HG03378 (cell line): Measurements from ENCODE around the gene C1RL.
A peak's percentile ranks its signal among the peaks of the same experiment; 100 is the strongest.

Experiments used
- ATAC-seq: cut with Tn5 transposase; IDR thresholded peaks from one replicate; pipeline ENCODE4 v1.9.1; 2021; ENCODE audit warnings: mild to moderate bottlenecking, moderate library complexity; ENCODE audit not compliant: unreplicated experiment

C1RL gene, protein sequence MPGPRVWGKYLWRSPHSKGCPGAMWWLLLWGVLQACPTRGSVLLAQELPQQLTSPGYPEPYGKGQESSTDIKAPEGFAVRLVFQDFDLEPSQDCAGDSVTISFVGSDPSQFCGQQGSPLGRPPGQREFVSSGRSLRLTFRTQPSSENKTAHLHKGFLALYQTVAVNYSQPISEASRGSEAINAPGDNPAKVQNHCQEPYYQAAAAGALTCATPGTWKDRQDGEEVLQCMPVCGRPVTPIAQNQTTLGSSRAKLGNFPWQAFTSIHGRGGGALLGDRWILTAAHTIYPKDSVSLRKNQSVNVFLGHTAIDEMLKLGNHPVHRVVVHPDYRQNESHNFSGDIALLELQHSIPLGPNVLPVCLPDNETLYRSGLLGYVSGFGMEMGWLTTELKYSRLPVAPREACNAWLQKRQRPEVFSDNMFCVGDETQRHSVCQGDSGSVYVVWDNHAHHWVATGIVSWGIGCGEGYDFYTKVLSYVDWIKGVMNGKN

DNA sequence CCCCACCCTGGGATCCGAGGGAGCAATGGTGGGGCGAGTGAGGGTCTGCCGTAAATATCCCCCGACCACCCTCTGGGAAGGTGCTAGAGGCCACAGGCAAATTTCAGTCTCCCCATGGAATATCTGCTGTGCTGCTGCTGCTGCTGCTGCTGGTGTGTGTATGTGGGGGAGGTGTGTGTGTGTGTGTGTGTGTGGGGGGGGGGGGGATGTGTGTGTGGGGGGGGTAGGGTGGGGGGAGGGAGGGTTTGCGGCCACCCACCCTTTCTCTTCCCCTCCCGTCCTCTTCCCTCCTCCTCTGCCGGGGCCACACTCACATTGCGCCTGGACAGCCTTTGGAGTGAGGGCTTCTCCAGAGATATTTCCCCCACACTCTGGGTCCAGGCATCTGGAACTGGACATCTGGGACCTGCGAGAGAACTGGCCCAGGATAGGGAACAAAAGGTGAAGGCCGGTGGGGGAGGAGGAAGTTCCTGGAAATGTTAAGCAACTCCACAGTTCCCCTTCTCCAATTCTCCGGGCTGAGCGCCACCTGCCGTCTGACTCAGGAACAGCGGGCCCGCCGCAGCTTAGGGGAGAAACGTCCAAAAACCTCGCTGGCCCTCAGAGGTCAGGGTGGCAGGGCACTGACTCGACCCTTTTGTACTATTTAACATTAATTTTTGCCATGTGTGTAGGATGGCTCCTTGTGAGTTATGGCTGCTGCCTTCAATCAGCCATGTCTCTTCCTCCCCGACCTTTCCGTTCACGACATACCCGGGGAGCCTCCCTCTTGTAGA lies at the start of gene C1RL:
TSS of gene C1RL (minus strand) at position 419 of the 776 bp plus-strand sequence. CDS start at position 385, 34 bp downstream.
- peak; percentile 11 for ATAC-seq

GRCh38 chr12:7157391-7157790 lies 48.4 kb upstream of the C1RL start:
- no peak for ATAC-seq

- ATAC-seq, result no peak
Observed at GRCh38 chr12:7156259-7157197, 47.5 kb upstream of the C1RL start.

DNA sequence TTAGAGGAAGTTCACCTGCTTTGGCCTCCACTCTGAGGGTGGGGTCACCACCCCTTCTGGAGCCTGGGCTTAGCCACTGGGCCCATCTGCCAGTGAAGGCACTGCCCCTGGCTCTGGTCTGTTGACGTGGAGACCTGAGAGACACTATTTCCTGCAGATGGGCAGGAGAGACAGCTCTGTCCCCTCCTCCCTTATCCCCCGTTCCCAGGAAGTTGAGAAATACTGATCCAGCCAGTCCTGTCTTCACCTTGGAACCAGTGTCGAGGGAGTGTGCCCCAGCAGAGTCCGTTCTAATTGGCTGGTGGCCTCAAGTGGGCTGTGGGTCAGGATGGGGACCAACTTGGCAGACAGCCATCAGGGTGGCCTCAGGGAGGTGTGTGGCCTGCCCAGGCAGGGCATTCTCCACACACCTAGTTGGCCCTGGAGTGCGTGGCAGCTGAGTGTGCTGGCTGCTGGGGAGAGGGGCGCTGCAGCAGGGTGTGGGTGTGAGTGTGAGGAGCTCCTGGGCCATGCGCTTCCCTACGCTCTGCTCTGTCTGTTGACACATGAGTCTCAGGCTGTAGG lies 46.5 kb upstream of the C1RL start:
- no peak for ATAC-seq

GRCh38 chr12:7154901-7155470 lies 46.0 kb upstream of the C1RL start:
- ATAC-seq, result no peak

DNA sequence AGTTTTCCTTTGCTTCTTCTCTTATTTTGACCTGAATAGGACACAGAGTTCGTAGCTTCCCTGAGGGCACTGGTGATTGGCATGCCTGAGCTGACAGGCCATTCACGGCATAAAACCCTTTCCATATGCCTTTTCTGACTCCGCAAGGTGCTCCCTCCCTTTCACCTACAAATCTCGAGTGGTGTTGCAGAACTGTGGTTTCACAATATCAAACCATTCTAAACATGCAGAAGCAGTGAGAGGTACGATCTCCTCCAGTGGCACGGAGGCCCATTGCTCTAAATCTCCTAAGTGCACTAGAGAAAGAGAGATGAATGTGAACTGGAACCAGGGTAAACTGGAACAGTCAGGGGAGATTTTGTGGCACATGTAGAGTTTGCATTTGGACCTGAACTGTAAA lies 45.0 kb upstream of the C1RL start:
- no peak for ATAC-seq

DNA sequence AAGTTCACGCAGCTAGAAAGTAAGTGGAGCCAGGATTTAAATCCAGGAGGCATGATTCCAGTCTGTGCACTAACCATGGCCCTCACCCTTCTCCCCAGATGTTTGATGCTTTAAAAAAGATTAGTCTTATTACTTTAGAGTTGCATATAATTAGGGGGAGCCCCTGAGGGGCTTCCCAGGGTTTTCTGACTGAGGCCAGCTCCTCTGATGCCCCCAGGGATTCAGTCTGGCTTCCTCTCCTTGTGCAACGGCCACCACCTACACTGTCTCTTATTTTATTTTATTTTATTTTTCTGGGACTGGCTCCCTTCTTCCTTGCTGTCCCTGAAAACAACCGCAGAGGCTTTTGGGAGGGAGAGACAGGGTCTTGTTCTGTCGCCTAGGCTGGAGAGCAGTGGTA lies 43.8 kb upstream of the C1RL start:
- ATAC-seq, result no peak

- no peak for ATAC-seq
Observed at GRCh38 chr12:7151532-7151931, 42.5 kb upstream of the C1RL start.

DNA sequence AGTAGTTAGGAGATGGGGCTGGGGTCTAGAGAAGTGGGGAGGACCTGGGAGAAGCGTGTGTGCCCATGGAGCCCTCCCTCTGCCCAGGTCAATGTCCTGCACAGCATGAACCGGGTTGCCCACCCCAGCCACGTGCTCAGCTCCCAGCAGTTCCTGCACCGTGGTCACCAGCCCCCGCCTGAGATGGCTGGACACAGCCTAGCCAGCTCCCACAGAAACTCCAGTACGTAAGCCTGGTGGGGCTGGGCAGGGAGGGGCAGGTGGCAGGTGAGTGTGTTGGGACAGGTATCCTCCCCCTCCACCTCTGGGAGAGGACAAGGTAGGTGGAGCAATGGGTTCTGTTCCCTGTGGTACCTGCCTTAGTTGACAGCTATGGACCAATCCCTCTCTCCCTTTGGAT lies 41.8 kb upstream of the C1RL start:
- no peak for ATAC-seq

- ATAC-seq, result no peak
Observed at GRCh38 chr12:7150356-7150755, 41.3 kb upstream of the C1RL start.

GRCh38 chr12:7146906-7147305 lies 37.9 kb upstream of the C1RL start:
- ATAC-seq, result no peak

GRCh38 chr12:7146228-7146627 lies 37.2 kb upstream of the C1RL start:
- ATAC-seq, result no peak

DNA sequence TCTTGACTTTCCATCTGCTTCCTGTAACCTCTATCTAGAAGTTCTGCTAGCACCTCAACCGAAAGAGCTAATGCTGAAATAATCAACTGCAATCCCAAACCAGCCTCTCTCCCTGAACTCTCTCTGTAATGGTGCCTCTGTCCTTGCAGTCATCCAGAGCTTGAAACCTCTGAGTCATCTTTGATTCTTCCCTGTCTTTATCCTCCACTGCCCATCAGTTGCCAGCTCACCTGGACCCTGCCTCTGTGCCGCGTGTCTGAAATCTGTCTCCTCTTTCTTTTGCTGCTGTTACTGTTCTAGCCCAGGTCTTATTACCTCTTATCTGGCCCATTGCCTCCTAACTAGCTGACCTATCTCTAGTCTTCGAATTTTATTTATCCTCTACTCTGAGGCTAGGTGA lies 36.7 kb upstream of the C1RL start:
- no peak for ATAC-seq

GRCh38 chr12:7144414-7145120 lies 35.6 kb upstream of the C1RL start:
- ATAC-seq, result no peak

GRCh38 chr12:7143564-7143963 lies 34.5 kb upstream of the C1RL start:
- ATAC-seq, result no peak

DNA sequence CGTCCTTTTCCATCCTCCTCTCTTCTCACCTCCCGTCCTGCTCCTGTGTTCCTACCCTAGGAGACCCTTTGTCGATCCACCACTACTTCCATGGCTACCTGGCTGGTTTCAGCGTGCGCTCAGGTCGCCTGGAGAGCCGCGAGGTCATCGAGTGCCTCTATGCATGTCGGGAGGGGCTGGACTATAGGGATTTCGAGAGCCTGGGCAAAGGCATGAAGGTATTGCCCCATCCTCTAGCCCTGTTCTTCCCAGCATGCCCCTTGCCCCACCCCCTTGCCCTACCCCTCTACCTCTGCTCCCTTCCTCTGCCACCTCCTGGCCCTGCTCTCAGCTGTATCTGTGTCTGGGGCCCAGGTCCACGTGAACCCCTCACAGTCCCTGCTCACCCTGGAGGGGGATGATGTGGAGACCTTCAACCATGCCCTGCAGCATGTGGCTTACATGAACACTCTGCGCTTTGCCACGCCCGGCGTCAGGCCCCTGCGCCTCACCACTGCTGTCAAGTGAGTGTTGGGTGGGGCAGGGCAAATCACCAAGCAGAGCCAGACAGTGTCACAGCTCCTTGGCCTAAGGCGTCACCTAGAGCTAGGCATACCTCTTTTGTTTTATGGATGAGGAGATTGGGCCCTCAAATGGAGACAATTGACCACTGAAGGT lies 33.9 kb upstream of the C1RL start:
- ATAC-seq, result no peak

GRCh38 chr12:7142056-7142644 lies 33.1 kb upstream of the C1RL start:
- ATAC-seq, result no peak

DNA sequence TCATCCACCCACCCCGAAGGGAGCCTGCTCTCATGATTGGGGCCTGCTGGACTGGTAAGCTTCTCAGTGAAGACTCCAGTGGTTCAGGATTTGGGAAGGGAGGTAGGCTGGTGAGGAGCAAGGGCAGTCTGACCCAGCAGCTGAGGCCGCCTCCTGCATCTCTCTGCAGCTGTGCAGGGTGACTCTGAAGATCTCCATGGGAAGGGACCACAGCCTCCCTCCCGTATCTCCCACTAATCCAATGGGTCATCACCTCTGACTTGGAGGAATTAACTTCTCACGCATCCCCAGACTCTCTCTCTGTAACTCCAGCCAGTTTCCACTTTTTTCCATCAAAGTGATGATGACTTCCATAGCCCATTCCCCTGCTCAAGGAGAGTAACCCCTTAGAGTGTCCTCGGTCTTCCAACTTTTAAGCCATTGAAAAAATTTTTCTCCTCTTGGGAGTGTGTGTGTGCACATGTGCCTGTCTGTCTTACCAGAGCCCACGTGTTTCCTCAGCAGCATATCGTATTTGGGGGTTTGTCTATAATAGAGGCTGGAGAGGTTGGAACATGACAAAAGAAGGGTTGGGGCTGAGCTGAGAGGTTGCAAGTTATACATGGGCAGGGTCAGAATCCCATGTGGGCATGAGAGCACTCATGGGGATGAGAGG lies 32.5 kb upstream of the C1RL start:
- ATAC-seq, result no peak
